CD14-positive monocyte (primary cell): Measurements from ENCODE around the gene HIGD1C. TPM values are rescaled to one million over a fixed set of nuclear protein-coding genes. Genes with fewer than 3 reads are reported as not detected.

Experiments used
- DNase-seq, 3 donors: peaks; one replicate each; pipeline ENCODE4 v3.0.0-alpha.2; 2011 to 2022
- H2AFZ ChIP-seq: 2 replicates; pipeline ENCODE4 v1.6.0; 2012; ENCODE audit warnings: mild to moderate bottlenecking, low read depth, low read length, inconsistent platforms; ENCODE audit not compliant: insufficient read depth, poor library complexity, severe bottlenecking
- H3K27ac ChIP-seq, 2 donors: 1 replicate in 1 of 2; 2 replicates in 1 of 2; pipeline ENCODE4 v1.5.1; 2012 to 2013; ENCODE audit warnings: low read length in 2 of 2, control low read depth in 1 of 2, inconsistent platforms in 1 of 2, low read depth in 1 of 2, mild to moderate bottlenecking in 1 of 2
- H3K27me3 ChIP-seq, 2 donors: one replicate each; pipeline versions ENCODE4 v1.6.0 to v1.6.1; 2011 to 2013; ENCODE audit warnings: low read length in 2 of 2; ENCODE audit not compliant: control insufficient read depth in 2 of 2, insufficient read depth in 2 of 2
- H3K36me3 ChIP-seq, 2 donors: replicated peaks in 1 of 2; 1 replicate in 1 of 2; 2 replicates in 1 of 2; pipeline versions ENCODE4 v1.5.1 to v1.6.1; 2012 to 2013; ENCODE audit warnings: low read length in 2 of 2, control low read depth in 1 of 2, inconsistent platforms in 1 of 2, mild to moderate bottlenecking in 1 of 2; ENCODE audit not compliant: insufficient read depth in 2 of 2, control insufficient read depth in 1 of 2
- H3K4me1 ChIP-seq, 2 donors: 1 replicate in 1 of 2; 2 replicates in 1 of 2; pipeline versions ENCODE4 v1.5.1 to v1.6.1; 2012 to 2013; ENCODE audit warnings: low read length in 2 of 2, control low read depth in 1 of 2, inconsistent platforms in 1 of 2, mild to moderate bottlenecking in 1 of 2, moderate library complexity in 1 of 2; ENCODE audit not compliant: insufficient read depth in 2 of 2, control insufficient read depth in 1 of 2
- H3K4me2 ChIP-seq: replicated peaks from 2 replicates; pipeline ENCODE3; 2012; ENCODE audit warnings: low read length, moderate library complexity, mild to moderate bottlenecking; ENCODE audit not compliant: poor library complexity, severe bottlenecking; ENCODE audit errors: extremely low read depth
- H3K4me3 ChIP-seq, 3 experiments: fragments of 200-600 bp in 1 of 3; sonication (generic) in 1 of 3; replicated peaks in 1 of 3; 1 replicate in 2 of 3; 2 replicates in 1 of 3; pipeline ENCODE4 v1.5.1; 2011 to 2013; ENCODE audit warnings: low read length in 3 of 3, mild to moderate bottlenecking in 3 of 3, control low read depth in 2 of 3, low read depth in 2 of 3, inconsistent platforms in 1 of 3, moderate library complexity in 1 of 3
- H3K79me2 ChIP-seq: 2 replicates; pipeline ENCODE4 v1.6.0; 2012; ENCODE audit warnings: mild to moderate bottlenecking, control low read depth, inconsistent platforms, low read length, moderate library complexity; ENCODE audit not compliant: insufficient read depth
- H3K9ac ChIP-seq: 2 replicates; pipeline ENCODE4 v1.6.0; 2017; ENCODE audit warnings: low read length, mild to moderate bottlenecking; ENCODE audit not compliant: insufficient read depth, poor library complexity, severe bottlenecking
- H3K9me3 ChIP-seq, 2 donors: replicated peaks in 1 of 2; 1 replicate in 1 of 2; 2 replicates in 1 of 2; pipeline versions ENCODE4 v1.5.1 to v1.6.1; 2012 to 2013; ENCODE audit warnings: low read length in 2 of 2, control low read depth in 1 of 2; ENCODE audit not compliant: control insufficient read depth in 1 of 2, insufficient read depth in 1 of 2
- H4K20me1 ChIP-seq: 2 replicates; pipeline ENCODE4 v1.6.0; 2012; ENCODE audit warnings: mild to moderate bottlenecking, low read length, control low read depth, moderate library complexity; ENCODE audit not compliant: insufficient read depth
- H3K27ac Mint-ChIP-seq, 7 donors: one replicate each; pipeline ENCODE4 v1.8.0; 2020; ENCODE audit warnings: mild to moderate bottlenecking in 7 of 7, mixed read lengths in 7 of 7, moderate library complexity in 6 of 7, inconsistent platforms in 2 of 7
- H3K27me3 Mint-ChIP-seq, 3 donors: one replicate each; pipeline ENCODE4 v1.8.0; 2021 to 2022; ENCODE audit warnings: low read depth in 3 of 3, mild to moderate bottlenecking in 3 of 3, mixed read lengths in 3 of 3, moderate library complexity in 3 of 3, inconsistent platforms in 1 of 3
- H3K36me3 Mint-ChIP-seq, 2 donors: one replicate each; pipeline ENCODE4 v1.8.0; 2020; ENCODE audit warnings: mixed read lengths in 2 of 2, inconsistent platforms in 1 of 2, mild to moderate bottlenecking in 1 of 2
- H3K4me1 Mint-ChIP-seq: one replicate; pipeline ENCODE4 v1.8.0; 2020; ENCODE audit warnings: mild to moderate bottlenecking, mixed read lengths
- H3K4me3 Mint-ChIP-seq, 2 donors: one replicate each; pipeline ENCODE4 v1.8.0; 2020; ENCODE audit warnings: mild to moderate bottlenecking in 2 of 2, mixed read lengths in 2 of 2, moderate library complexity in 1 of 2
- H3K9me3 Mint-ChIP-seq, 7 donors: one replicate each; pipeline ENCODE4 v1.8.0; 2020 to 2022; ENCODE audit warnings: mixed read lengths in 7 of 7, mild to moderate bottlenecking in 6 of 7, moderate library complexity in 6 of 7, inconsistent platforms in 2 of 7
- WGBS: methylation state at CpG from one replicate; pipeline ENCODE4 v1.1.5; 2013; ENCODE audit warnings: missing lambda C conversion rate; ENCODE audit not compliant: insufficient coverage; 5-methylcytosine and 5-hydroxymethylcytosine counted together
- intact Hi-C, 2 donors: fragments of 100-400 bp; cut with micrococcal nuclease; formaldehyde crosslinking; loops; one replicate each; pipeline versions ENCODE4 v1.15.0 to v1.15.1; 2023
- polyA plus RNA-seq, 3 donors: library from polyadenylated mRNA; depleted of rRNA in 1 of 3; unstranded in 2 of 3; stranded (reverse) in 1 of 3; fragments of 300-500 nt in 2 of 3; fragments of >200 nt in 1 of 3; fragmentation: Illumina TruSeq in 2 of 3; gene quantifications; 1 replicate in 2 of 3; 2 replicates in 1 of 3; pipeline ENCODE4 v1.2.3, GENCODE V29; 2012 to 2021
- TF ChIP-seq, protein P1 (sequence below): fragments of 200-600 bp; IDR thresholded peaks from one replicate; pipeline ENCODE4 v1.8.0; 2022; ENCODE audit warnings: antibody characterized with exemption, mild to moderate bottlenecking

The HIGD1C gene
- polyA plus RNA-seq, 3 donors = not detected

DNA sequence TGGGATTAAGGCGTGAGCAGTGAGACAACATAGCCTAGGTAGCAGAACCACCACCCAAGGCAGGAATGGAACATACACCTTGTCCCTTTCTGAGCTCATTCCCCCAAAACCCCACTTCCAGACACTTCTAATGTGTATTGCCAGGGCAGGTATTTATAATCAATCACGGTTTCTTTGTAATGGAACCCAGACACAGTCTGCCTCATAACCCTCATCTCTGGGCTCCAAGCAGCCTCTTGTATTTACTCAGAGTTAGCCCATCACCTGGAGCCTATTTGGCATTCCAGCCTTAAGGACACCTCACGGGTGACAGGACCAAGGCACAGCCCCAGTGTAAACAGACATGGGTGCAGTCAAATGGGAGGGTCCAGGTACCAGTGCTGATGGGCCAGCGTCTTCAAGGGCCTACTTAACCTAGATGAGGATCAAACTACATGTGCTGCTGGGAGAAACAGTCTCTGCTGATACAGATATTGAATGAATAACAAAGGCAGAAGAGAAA, 2.5 kb upstream of the HIGD1C start:
- H3K27me3 ChIP-seq = no peaks in the 10 kb centered on the region
- peak overlapping the region in 1 of 7 donors; percentile 64 for H3K27ac Mint-ChIP-seq
- H3K9ac ChIP-seq = no peak overlapping the region
- intact Hi-C loops = no loop called here
- DNase-seq = no peak
- no peak overlapping the region for H3K4me3 ChIP-seq
- TF ChIP-seq, protein P1, sequence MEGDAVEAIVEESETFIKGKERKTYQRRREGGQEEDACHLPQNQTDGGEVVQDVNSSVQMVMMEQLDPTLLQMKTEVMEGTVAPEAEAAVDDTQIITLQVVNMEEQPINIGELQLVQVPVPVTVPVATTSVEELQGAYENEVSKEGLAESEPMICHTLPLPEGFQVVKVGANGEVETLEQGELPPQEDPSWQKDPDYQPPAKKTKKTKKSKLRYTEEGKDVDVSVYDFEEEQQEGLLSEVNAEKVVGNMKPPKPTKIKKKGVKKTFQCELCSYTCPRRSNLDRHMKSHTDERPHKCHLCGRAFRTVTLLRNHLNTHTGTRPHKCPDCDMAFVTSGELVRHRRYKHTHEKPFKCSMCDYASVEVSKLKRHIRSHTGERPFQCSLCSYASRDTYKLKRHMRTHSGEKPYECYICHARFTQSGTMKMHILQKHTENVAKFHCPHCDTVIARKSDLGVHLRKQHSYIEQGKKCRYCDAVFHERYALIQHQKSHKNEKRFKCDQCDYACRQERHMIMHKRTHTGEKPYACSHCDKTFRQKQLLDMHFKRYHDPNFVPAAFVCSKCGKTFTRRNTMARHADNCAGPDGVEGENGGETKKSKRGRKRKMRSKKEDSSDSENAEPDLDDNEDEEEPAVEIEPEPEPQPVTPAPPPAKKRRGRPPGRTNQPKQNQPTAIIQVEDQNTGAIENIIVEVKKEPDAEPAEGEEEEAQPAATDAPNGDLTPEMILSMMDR = no peak
- H3K79me2 ChIP-seq = no peaks in the 10 kb centered on the region
- no peak overlapping the region for H3K4me3 Mint-ChIP-seq
- no peak overlapping the region for H3K27ac ChIP-seq
- 95% methylated on average over 4 of the region's 4 CpGs for WGBS
- H3K9me3 ChIP-seq = no peaks in the 10 kb centered on the region
- H2AFZ ChIP-seq = no peak overlapping the region
- no peaks in the 10 kb centered on the region for H3K9me3 Mint-ChIP-seq
- H3K4me1 ChIP-seq = peaks cover 4 to 10% of the 10 kb centered on the region in 2 donors
- no peaks in the 10 kb centered on the region for H4K20me1 ChIP-seq
- H3K36me3 ChIP-seq = no peaks in the 10 kb centered on the region
- H3K4me2 ChIP-seq = no peak overlapping the region
- peaks cover 0 to 2% of the 10 kb centered on the region in 2 donors for H3K36me3 Mint-ChIP-seq
- H3K4me1 Mint-ChIP-seq = peaks cover 10% of the 10 kb centered on the region
- H3K27me3 Mint-ChIP-seq = peaks cover 0 to 1% (median 0%) of the 10 kb centered on the region in 3 donors

DNA sequence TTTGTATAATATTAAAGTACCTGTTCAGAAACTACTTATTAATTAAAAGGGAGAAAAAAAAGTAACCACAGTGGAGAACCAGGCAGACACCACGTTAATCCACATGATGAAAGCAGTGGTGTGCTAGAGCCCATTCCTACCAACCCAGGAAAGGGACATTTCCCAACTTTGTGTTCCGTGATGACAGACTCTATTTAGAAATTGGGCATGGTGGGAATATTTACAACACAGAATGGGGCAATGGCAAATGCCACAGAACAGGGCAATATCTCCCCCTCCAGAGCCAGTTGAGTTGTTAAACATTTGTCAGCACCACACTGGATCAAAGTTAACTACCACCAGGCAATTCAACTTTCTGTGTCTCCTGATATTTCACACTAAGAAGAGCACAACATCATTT, 1.2 kb upstream of the HIGD1C start:
- no peak overlapping the region for H3K4me2 ChIP-seq
- no CpG with 5 or more reads among the region's 2 CpGs for WGBS
- Mint-ChIP-seq H3K4me1 (peaks cover 10% of the 10 kb centered on the region), H3K4me3 (no peak overlapping the region), H3K27ac (peak overlapping the region in 1 of 7 donors; percentile 25), H3K36me3 (peaks cover 0 to 2% of the 10 kb centered on the region in 2 donors), H3K27me3 (peaks cover 0 to 1% (median 0%) of the 10 kb centered on the region in 3 donors), H3K9me3 (peaks cover 0 to 2% (median 0%) of the 10 kb centered on the region in 7 donors)
- intact Hi-C loops = no loop called here
- TF ChIP-seq, protein P1 = no peak
- no peaks in the 10 kb centered on the region for H3K9me3 ChIP-seq
- H3K79me2 ChIP-seq = no peaks in the 10 kb centered on the region
- no peak overlapping the region for H2AFZ ChIP-seq
- no peak overlapping the region for H3K4me3 ChIP-seq
- H3K9ac ChIP-seq = no peak overlapping the region
- no peaks in the 10 kb centered on the region for H3K36me3 ChIP-seq
- peaks cover 4 to 10% of the 10 kb centered on the region in 2 donors for H3K4me1 ChIP-seq
- DNase-seq = peak in 2 of 3 donors; percentile 24 to 32
- no peaks in the 10 kb centered on the region for H3K27me3 ChIP-seq
- H3K27ac ChIP-seq = no peak overlapping the region
- no peaks in the 10 kb centered on the region for H4K20me1 ChIP-seq
